ENCODE results near the gene PTPN4.

GRCh38 chr2:119837759-119838158 lies 78.0 kb downstream of the PTPN4 start:
- TF ChIP-seq POLR2AphosphoS5 (IDR thresholded peaks at IDR 0.05; ENCODE audit: low read depth) (no peak), CTCF (conservative IDR thresholded peaks at IDR 0.05; ENCODE audit: low read depth in 2 of 2) (no peak), EZH2phosphoT487 (IDR thresholded peaks at IDR 0.05; ENCODE audit: unreplicated experiment) (no peak)

Measured in GM23338 (cell line).